Activated CD8-positive, alpha-beta memory T cell treated with anti-CD3 and anti-CD28 coated beads for 1 hour (primary cell): Measurements from ENCODE around the gene VAMP3.
A peak's percentile ranks its signal among the peaks of the same experiment; 100 is the strongest.
"Not testable (repeated sequence)": the region's sequence is repeated elsewhere in the genome, so short reads cannot be mapped to it uniquely, and the experiment has no call there.

ENCODE experiments used
- DNase-seq, 2 donors: peaks; one replicate each; pipeline ENCODE4 v3.0.0-alpha.2; 2020; ENCODE audit warnings: low read depth in 1 of 2; ENCODE audit errors: extremely low read depth in 1 of 2

The VAMP3 gene

GRCh38 chr1:7767176-7767575, 3.9 kb upstream of the VAMP3 start:
- no peak for DNase-seq

GRCh38 chr1:7768583-7768982, 2.5 kb upstream of the VAMP3 start:
- no peak for DNase-seq

- no peak for DNase-seq
Measured at GRCh38 chr1:7769673-7770412, 1.3 kb upstream of the VAMP3 start.

- no peak for DNase-seq
Measured at GRCh38 chr1:7770669-7770996, 463 bp upstream of the VAMP3 start.

DNA sequence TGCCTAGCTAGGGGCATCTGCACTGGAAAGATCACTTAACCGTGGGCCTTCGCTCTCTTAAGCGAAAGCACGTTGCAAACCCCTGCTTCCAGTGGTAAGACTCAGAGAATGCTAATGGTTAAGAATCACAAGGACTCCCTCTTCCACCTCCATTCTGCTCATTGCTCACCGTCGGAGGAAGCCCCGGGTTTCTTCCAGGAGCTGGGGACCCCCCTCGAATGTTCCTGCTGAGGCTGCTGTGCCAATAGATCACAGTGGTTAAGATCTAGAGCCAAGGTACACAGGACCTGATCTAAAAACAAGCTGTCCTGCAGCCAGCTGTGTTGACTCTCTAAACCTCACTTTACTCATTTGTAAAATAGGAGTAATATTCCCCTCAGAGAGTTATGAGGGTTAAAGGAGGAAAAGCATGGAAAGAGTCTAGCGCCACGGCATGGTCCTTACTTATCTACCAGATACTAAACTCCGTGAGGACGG, 765 bp downstream of the VAMP3 start:
- DNase-seq, result no peak

- DNase-seq, result no peak
Measured at GRCh38 chr1:7777591-7777990, 6.5 kb downstream of the VAMP3 start.

- no peak for DNase-seq
Measured at GRCh38 chr1:7778133-7778628, 7.1 kb downstream of the VAMP3 start.

DNA sequence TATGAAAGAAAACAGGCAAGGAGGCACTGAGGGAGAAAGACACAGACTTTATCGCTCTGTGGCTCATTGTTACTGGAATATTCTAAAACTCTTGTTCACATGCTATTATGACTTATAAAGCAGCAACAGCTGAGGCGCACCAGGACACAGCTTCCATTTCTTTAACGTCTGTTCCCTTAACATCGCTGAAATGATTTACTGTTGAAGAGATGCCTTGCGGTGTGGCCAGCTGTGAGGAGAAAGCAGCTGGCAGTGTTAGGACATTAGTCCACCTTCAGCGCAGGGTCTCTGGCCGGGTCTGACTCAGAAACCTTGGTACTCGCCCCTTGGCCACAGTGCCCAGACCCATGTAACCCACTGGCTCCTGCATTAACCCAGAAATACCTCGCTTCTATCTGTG, 9.9 kb downstream of the VAMP3 start:
- DNase-seq, result no peak

DNA sequence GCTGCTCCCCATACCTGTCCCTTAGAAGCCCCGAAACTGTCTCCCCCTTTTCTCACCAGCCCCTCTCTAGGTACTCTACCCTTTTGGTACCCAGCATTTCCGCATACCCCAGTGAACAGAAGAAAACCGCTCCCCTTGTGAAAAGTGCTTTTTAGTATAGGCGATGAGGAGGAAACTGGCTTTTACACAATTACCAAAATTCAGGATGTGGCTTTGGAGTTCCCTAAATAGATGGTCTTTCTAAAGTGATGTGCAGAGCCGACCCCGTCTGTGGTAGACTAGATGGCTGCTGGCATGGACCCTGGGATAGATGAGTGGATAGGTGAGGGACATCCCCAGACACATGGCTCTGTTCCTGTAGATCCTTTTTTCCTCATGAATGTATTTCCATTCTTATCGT, 10.4 kb downstream of the VAMP3 start:
- DNase-seq, result no peak

GRCh38 chr1:7781923-7782495, 10.9 kb downstream of the VAMP3 start:
- DNase-seq, result no peak

- no peak for DNase-seq
Measured at GRCh38 chr1:7783178-7783711, 12.1 kb downstream of the VAMP3 start.

- DNase-seq, result peak; percentile 63 to 81
Measured at GRCh38 chr1:7783826-7784491, 12.9 kb downstream of the VAMP3 start, which contains the start of gene PER3. Gene PER3, plus strand, starts transcription at chr1:7784291. Its CDS starts 587 bp downstream, at chr1:7784878.

- no peak for DNase-seq
Measured at GRCh38 chr1:7784492-7785071, 13.5 kb downstream of the VAMP3 start.

DNA sequence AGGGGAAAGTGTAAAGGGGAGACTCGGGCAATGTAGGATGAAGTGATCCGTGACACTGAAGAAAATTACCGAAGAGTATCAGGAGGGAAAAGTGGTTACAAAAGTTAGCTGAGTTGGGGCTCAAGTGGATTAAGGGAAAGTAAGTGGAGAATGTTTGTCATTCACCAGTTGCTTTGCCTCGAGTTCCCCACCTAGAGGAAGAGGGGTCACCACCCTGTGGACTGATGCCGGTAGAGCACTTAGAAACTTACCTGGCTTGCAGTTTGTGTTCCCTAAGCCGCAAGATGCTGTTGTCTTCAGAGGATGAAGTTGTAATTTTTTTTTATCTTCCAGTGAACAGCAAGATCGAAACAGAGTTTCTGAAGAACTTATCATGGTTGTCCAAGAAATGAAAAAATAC, 14.0 kb downstream of the VAMP3 start:
- no peak for DNase-seq

- DNase-seq, result no peak
Measured at GRCh38 chr1:7786795-7787194, 15.7 kb downstream of the VAMP3 start.

GRCh38 chr1:7789828-7790227, 18.7 kb downstream of the VAMP3 start:
- DNase-seq, result no peak

DNA sequence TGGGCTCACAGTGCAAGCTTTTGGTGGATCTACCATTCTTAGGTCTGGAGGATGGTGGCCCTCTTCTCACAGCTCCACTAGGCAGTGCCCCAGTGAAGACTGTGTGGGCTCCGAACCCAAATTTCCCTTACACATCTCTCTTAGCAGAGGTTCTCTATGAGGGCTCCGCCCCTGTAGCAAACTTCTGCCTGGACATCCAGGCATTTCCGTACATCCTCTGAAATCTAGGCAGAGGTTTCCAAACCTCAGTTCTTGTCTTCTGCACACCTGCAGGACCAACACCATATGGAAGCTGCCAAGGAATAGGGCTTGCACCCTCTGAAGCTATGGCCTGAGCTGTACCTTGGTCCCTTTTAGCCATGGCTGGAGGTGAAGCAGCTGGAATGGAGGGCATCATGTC, 19.9 kb downstream of the VAMP3 start:
- DNase-seq, result not testable (repeated sequence)

- DNase-seq, result no peak
Measured at GRCh38 chr1:7795406-7795805, 24.3 kb downstream of the VAMP3 start.

GRCh38 chr1:7805460-7805859, 34.4 kb downstream of the VAMP3 start:
- no peak for DNase-seq

- no peak for DNase-seq
Measured at GRCh38 chr1:7808253-7808844, 37.3 kb downstream of the VAMP3 start.

DNA sequence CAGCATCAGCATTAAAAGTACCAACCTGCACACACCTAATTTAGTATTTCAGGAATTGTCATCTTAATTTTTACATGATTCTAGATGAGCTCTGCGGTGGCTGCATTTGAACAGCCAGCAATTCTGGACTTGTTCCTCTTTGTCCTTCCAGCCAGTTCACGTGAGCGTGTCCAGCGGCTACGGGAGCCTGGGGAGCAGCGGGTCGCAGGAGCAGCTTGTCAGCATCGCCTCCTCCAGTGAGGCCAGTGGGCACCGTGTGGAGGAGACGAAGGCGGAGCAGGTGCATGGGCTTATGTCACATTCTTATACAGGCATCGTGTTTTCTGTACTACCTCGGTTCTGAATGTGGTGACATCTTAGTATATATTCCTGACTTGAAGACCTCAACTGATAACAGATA, 38.6 kb downstream of the VAMP3 start:
- DNase-seq, result no peak
